HEK293 (cell line): ENCODE results near the gene C12orf42.

Experiments
- CTCF ChIA-PET: fragments of 350-600 bp; formaldehyde crosslinking; extraction: SDS; loops from one replicate; lab custom pipeline; 2021; ENCODE audit warnings: antibody characterized with exemption; lab: Yijun Ruan, JAX
- POLR2A ChIA-PET: fragments of 300-600 bp; formaldehyde crosslinking; extraction: SDS; loops from one replicate; lab custom pipeline; 2020; ENCODE audit warnings: antibody characterized with exemption, inconsistent platforms; lab: Yijun Ruan, JAX
- H3K27ac ChIP-seq: fragments of 200-500 bp; sonication (Bioruptor generic); 2 replicates; pipeline ENCODE4 v1.5.1; 2014; ENCODE audit warnings: low read depth, low read length, control low read depth, inconsistent platforms; ENCODE audit errors: extremely low read depth
- H3K36me3 ChIP-seq, 2 experiments: fragments of 200-500 bp in 1 of 2; sonication (Bioruptor generic) in 1 of 2; 1 replicate in 1 of 2; 2 replicates in 1 of 2; pipeline ENCODE4 v1.5.1; 2014 to 2017; ENCODE audit warnings: inconsistent platforms in 2 of 2, low read length in 2 of 2; ENCODE audit not compliant: control insufficient read depth in 2 of 2, insufficient read depth in 1 of 2
- H3K4me1 ChIP-seq: fragments of 200-500 bp; sonication (Bioruptor generic); 2 replicates; pipeline ENCODE4 v1.5.1; 2014; ENCODE audit warnings: mild to moderate bottlenecking, low read length, inconsistent platforms; ENCODE audit not compliant: control insufficient read depth, insufficient read depth
- H3K4me3 ChIP-seq: 2 replicates; pipeline ENCODE4 v1.5.1; 2011; ENCODE audit warnings: low read depth, mild to moderate bottlenecking, control low read depth, low read length, moderate library complexity
- H3K9me3 ChIP-seq: fragments of 200-500 bp; sonication (Bioruptor generic); 2 replicates; pipeline ENCODE4 v1.5.1; 2014; ENCODE audit warnings: low read depth, low read length, inconsistent platforms; ENCODE audit not compliant: control insufficient read depth, insufficient read depth
- FEZF1 ChIP-seq: fragments of 450-650 bp; formaldehyde crosslinking; IDR thresholded peaks from 2 replicates; pipeline ENCODE4 v1.5.1; 2016; ENCODE audit warnings: missing biosample characterization, missing genetic modification characterization
- GFI1B ChIP-seq: fragments of 450-650 bp; formaldehyde crosslinking; IDR thresholded peaks from 2 replicates; pipeline ENCODE4 v1.5.1; 2016; ENCODE audit warnings: missing biosample characterization, missing genetic modification characterization
- HOXD13 ChIP-seq: sonication (generic); formaldehyde crosslinking; IDR thresholded peaks from 2 replicates; pipeline ENCODE4 v1.8.0; 2022; ENCODE audit warnings: missing genetic modification reagents, borderline replicate concordance
- MEIS1 ChIP-seq: sonication (generic); formaldehyde crosslinking; IDR thresholded peaks from 2 replicates; pipeline ENCODE4 v1.8.1; 2022; ENCODE audit warnings: missing genetic modification reagents, mild to moderate bottlenecking, borderline replicate concordance
- PBX3 ChIP-seq: sonication (generic); formaldehyde crosslinking; IDR thresholded peaks from 2 replicates; pipeline ENCODE4 v1.8.1; 2022; ENCODE audit warnings: mild to moderate bottlenecking, moderate library complexity, missing genetic modification reagents
- ZFP41 ChIP-seq: fragments of 450-650 bp; formaldehyde crosslinking; IDR thresholded peaks from 2 replicates; pipeline ENCODE4 v1.5.1; 2016; ENCODE audit warnings: missing biosample characterization, missing genetic modification characterization, borderline replicate concordance
- ZFP69B ChIP-seq: fragments of 450-650 bp; formaldehyde crosslinking; IDR thresholded peaks from 2 replicates; pipeline ENCODE4 v1.5.1; 2016; ENCODE audit warnings: missing biosample characterization, missing genetic modification characterization
- ZNF114 ChIP-seq: fragments of 450-650 bp; formaldehyde crosslinking; IDR thresholded peaks from 2 replicates; pipeline ENCODE4 v1.5.0; 2017; ENCODE audit warnings: missing biosample characterization, missing genetic modification characterization
- ZNF174 ChIP-seq: fragments of 450-650 bp; formaldehyde crosslinking; IDR thresholded peaks from 2 replicates; pipeline ENCODE4 v1.5.0; 2017; ENCODE audit warnings: missing biosample characterization, mild to moderate bottlenecking, missing genetic modification characterization
- ZNF280C ChIP-seq: fragments of 450-650 bp; formaldehyde crosslinking; IDR thresholded peaks from 2 replicates; pipeline ENCODE4 v1.5.1; 2016; ENCODE audit warnings: missing biosample characterization, missing genetic modification characterization
- ZNF292 ChIP-seq: fragments of 450-650 bp; formaldehyde crosslinking; IDR thresholded peaks from 2 replicates; pipeline ENCODE4 v1.5.1; 2016; ENCODE audit warnings: low read depth, missing biosample characterization, missing genetic modification characterization, borderline replicate concordance
- ZNF302 ChIP-seq: fragments of 450-650 bp; formaldehyde crosslinking; IDR thresholded peaks from 2 replicates; pipeline ENCODE4 v1.5.1; 2016; ENCODE audit warnings: missing biosample characterization, missing genetic modification characterization, low read depth
- ZNF324 ChIP-seq: fragments of 450-650 bp; formaldehyde crosslinking; IDR thresholded peaks from 2 replicates; pipeline ENCODE4 v1.5.1; 2016; ENCODE audit warnings: missing biosample characterization, missing genetic modification characterization
- ZNF350 ChIP-seq: fragments of 450-650 bp; formaldehyde crosslinking; IDR thresholded peaks from 2 replicates; pipeline ENCODE4 v1.5.0; 2017; ENCODE audit warnings: missing biosample characterization, mild to moderate bottlenecking, missing genetic modification characterization
- ZNF398 ChIP-seq: fragments of 450-650 bp; formaldehyde crosslinking; IDR thresholded peaks from 2 replicates; pipeline ENCODE4 v1.5.1; 2017; ENCODE audit warnings: missing biosample characterization, missing genetic modification characterization
- ZNF473 ChIP-seq: fragments of 450-650 bp; formaldehyde crosslinking; IDR thresholded peaks from 2 replicates; pipeline ENCODE4 v1.5.1; 2017; ENCODE audit warnings: missing biosample characterization, missing genetic modification characterization
- ZNF501 ChIP-seq: fragments of 450-650 bp; formaldehyde crosslinking; IDR thresholded peaks from 2 replicates; pipeline ENCODE4 v1.5.1; 2016; ENCODE audit warnings: missing biosample characterization, missing genetic modification characterization
- ZNF521 ChIP-seq: fragments of 450-650 bp; formaldehyde crosslinking; IDR thresholded peaks from 2 replicates; pipeline ENCODE4 v1.5.1; 2017; ENCODE audit warnings: missing biosample characterization, mild to moderate bottlenecking, missing genetic modification characterization
- ZNF544 ChIP-seq: fragments of 450-650 bp; formaldehyde crosslinking; IDR thresholded peaks from 2 replicates; pipeline ENCODE4 v1.5.0; 2017; ENCODE audit warnings: missing biosample characterization, missing genetic modification characterization
- ZNF560 ChIP-seq: fragments of 450-650 bp; formaldehyde crosslinking; IDR thresholded peaks from 2 replicates; pipeline ENCODE4 v1.5.1; 2017; ENCODE audit warnings: missing biosample characterization, missing genetic modification characterization, borderline replicate concordance
- ZNF600 ChIP-seq: fragments of 450-650 bp; formaldehyde crosslinking; IDR thresholded peaks from 2 replicates; pipeline ENCODE4 v1.5.1; 2016; ENCODE audit warnings: missing biosample characterization, missing genetic modification characterization
- ZNF610 ChIP-seq: fragments of 450-650 bp; formaldehyde crosslinking; IDR thresholded peaks from 2 replicates; pipeline ENCODE4 v1.5.1; 2016; ENCODE audit warnings: missing biosample characterization, missing genetic modification characterization, borderline replicate concordance
- ZNF621 ChIP-seq: fragments of 450-650 bp; formaldehyde crosslinking; IDR thresholded peaks from 2 replicates; pipeline ENCODE4 v1.5.1; 2017; ENCODE audit warnings: missing biosample characterization, missing genetic modification characterization
- ZNF629 ChIP-seq: fragments of 450-650 bp; formaldehyde crosslinking; IDR thresholded peaks from 2 replicates; pipeline ENCODE4 v1.5.1; 2017; ENCODE audit warnings: missing biosample characterization, missing genetic modification characterization
- ZNF692 ChIP-seq: fragments of 450-650 bp; formaldehyde crosslinking; IDR thresholded peaks from 2 replicates; pipeline ENCODE4 v1.5.1; 2016; ENCODE audit warnings: missing biosample characterization, missing genetic modification characterization
- ZNF701 ChIP-seq: fragments of 450-650 bp; formaldehyde crosslinking; IDR thresholded peaks from 2 replicates; pipeline ENCODE4 v1.5.1; 2016; ENCODE audit warnings: missing biosample characterization, missing genetic modification characterization
- ZNF785 ChIP-seq: fragments of 450-650 bp; formaldehyde crosslinking; IDR thresholded peaks from 2 replicates; pipeline ENCODE4 v1.5.1; 2016; ENCODE audit warnings: missing biosample characterization, missing genetic modification characterization
- ZSCAN16 ChIP-seq: fragments of 450-650 bp; formaldehyde crosslinking; IDR thresholded peaks from 2 replicates; pipeline ENCODE4 v1.5.1; 2016; ENCODE audit warnings: missing biosample characterization, missing genetic modification characterization
- ZSCAN23 ChIP-seq: fragments of 450-650 bp; formaldehyde crosslinking; IDR thresholded peaks from 2 replicates; pipeline ENCODE4 v1.5.1; 2016; ENCODE audit warnings: missing biosample characterization, missing genetic modification characterization
- ZXDB ChIP-seq: fragments of 450-650 bp; formaldehyde crosslinking; IDR thresholded peaks from 2 replicates; pipeline ENCODE4 v1.5.1; 2016; ENCODE audit warnings: missing biosample characterization, missing genetic modification characterization

The C12orf42 gene

GRCh38 chr12:103317220-103317619 is 178.5 kb downstream of the C12orf42 start (continued):
- TF ChIP-seq ZNF621 (tag by site-specific recombination) (no peak), ZNF629 (tag by site-specific recombination) (no peak), ZNF350 (no peak), ZNF600 (tag by site-specific recombination) (no peak), HOXD13 (CRISPR knock-in tag) (no peak)
- TF ChIP-seq, all 188 proteins: peak for 0

- POLR2A ChIA-PET: no interaction called here
- TF ChIP-seq ZSCAN23 (no peak), GFI1B (tag by site-specific recombination) (no peak), ZNF174 (tag by site-specific recombination) (no peak), ZNF610 (tag by site-specific recombination) (no peak), PBX3 (CRISPR knock-in tag) (no peak), ZFP41 (tag by site-specific recombination) (no peak)
- TF ChIP-seq, all 188 proteins: peak for 0
- Histone ChIP-seq H3K4me3 (no peak overlapping the region), H3K36me3 (no peaks in the 10 kb centered on the region), H3K4me1 (no peaks in the 10 kb centered on the region), H3K9me3 (no peaks in the 10 kb centered on the region), H3K27ac (no peak overlapping the region)
- CTCF ChIA-PET: no interaction called here
Measured at GRCh38 chr12:103314786-103315185, 181.0 kb downstream of the C12orf42 start.

GRCh38 chr12:103313894-103314293 is 181.9 kb downstream of the C12orf42 start:
- POLR2A ChIA-PET: no interaction called here
- CTCF ChIA-PET: interaction anchor here (0.7 kb wide), 1 partner anchor 275 kb away, joined by 3 read pairs; no protein-coding TSS in a partner anchor

More at GRCh38 chr12:103313894-103314293, 181.9 kb downstream of the C12orf42 start:
- Histone ChIP-seq H3K4me1 (no peaks in the 10 kb centered on the region), H3K9me3 (no peaks in the 10 kb centered on the region), H3K4me3 (no peak overlapping the region), H3K27ac (no peak overlapping the region)
- TF ChIP-seq ZNF501 (tag by site-specific recombination) (no peak), ZNF280C (tag by site-specific recombination) (no peak), ZNF701 (tag by site-specific recombination) (no peak), ZNF521 (tag by site-specific recombination) (no peak), MEIS1 (CRISPR knock-in tag) (no peak), ZNF473 (tag by site-specific recombination) (no peak), ZNF292 (tag by site-specific recombination) (no peak), ZNF785 (tag by site-specific recombination) (no peak), ZNF324 (no peak), ZXDB (tag by site-specific recombination) (no peak), ZNF302 (tag by site-specific recombination) (no peak), ZNF398 (no peak), ZNF692 (tag by site-specific recombination) (no peak), ZFP69B (tag by site-specific recombination) (no peak), ZNF544 (tag by site-specific recombination) (no peak), ZSCAN16 (tag by site-specific recombination) (no peak), FEZF1 (tag by site-specific recombination) (no peak), ZNF114 (tag by site-specific recombination) (no peak), ZNF560 (tag by site-specific recombination) (no peak)
- TF ChIP-seq, all 188 proteins: peak for 0
- H3K36me3 ChIP-seq: no peaks in the 10 kb centered on the region
